ENCODE results near the gene GRHPR. TPM values are rescaled to one million over a fixed set of nuclear protein-coding genes. Genes with fewer than 3 reads are reported as not detected.
"Not testable (repeated sequence)": the region's sequence is repeated elsewhere in the genome, so short reads cannot be mapped to it uniquely, and the experiment has no call there.

The GRHPR gene
- polyA plus RNA-seq, 1 donor from 2014 or later: 128 TPM

DNA sequence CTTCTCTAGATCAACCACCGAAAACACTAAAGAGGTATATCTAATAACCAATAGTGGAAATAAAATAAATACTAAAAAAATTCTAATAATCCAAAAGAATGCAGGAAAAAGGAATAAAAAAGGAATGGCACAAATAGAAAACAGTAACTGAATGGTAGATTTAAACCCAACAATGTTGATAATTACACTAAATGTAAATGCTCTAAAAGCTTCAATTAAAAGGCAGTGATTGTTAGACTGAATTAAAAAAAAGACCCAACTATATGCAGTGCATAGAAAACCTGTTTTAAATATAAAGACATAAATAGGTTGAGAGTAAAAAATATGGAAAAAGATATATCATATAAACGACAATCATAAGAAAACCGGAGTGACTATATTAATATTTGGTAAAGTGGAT is 51.9 kb downstream of the GRHPR start:
- H3K79me2 ChIP-seq (replicated peaks; ENCODE audit: insufficient read depth, low read length): no peaks in the 10 kb centered on the region
- no peak overlapping the region for H3K27ac ChIP-seq (ENCODE audit: low read length)
- H3F3A ChIP-seq (ENCODE audit: insufficient read depth, low read length, poor library complexity, severe bottlenecking): no peaks in the 10 kb centered on the region
- no peaks in the 10 kb centered on the region for H4K20me1 ChIP-seq (ENCODE audit: insufficient read depth)
- no peak overlapping the region for H2AFZ ChIP-seq (ENCODE audit: low read depth, low read length)
- H3K9me2 ChIP-seq (ENCODE audit: insufficient read depth, low read length): no peaks in the 10 kb centered on the region
- TF ChIP-seq POLR2AphosphoS5 (IDR thresholded peaks at IDR 0.05): no peak
- TF ChIP-seq CTCF (IDR thresholded peaks at IDR 0.05; ENCODE audit: poor library complexity, severe bottlenecking): no peak
- no peak for TF ChIP-seq TAF1 (IDR thresholded peaks at IDR 0.05; ENCODE audit: low read depth)
- TF ChIP-seq MXI1 (conservative IDR thresholded peaks at IDR 0.05; ENCODE audit: poor library complexity, severe bottlenecking): no peak
- TF ChIP-seq EZH2 (IDR thresholded peaks at IDR 0.05; ENCODE audit: borderline replicate concordance, insufficient read depth, low read length, poor library complexity, severe bottlenecking): no peak
- TF ChIP-seq RAD21 (conservative IDR thresholded peaks at IDR 0.05): no peak
- TF ChIP-seq, protein P1, sequence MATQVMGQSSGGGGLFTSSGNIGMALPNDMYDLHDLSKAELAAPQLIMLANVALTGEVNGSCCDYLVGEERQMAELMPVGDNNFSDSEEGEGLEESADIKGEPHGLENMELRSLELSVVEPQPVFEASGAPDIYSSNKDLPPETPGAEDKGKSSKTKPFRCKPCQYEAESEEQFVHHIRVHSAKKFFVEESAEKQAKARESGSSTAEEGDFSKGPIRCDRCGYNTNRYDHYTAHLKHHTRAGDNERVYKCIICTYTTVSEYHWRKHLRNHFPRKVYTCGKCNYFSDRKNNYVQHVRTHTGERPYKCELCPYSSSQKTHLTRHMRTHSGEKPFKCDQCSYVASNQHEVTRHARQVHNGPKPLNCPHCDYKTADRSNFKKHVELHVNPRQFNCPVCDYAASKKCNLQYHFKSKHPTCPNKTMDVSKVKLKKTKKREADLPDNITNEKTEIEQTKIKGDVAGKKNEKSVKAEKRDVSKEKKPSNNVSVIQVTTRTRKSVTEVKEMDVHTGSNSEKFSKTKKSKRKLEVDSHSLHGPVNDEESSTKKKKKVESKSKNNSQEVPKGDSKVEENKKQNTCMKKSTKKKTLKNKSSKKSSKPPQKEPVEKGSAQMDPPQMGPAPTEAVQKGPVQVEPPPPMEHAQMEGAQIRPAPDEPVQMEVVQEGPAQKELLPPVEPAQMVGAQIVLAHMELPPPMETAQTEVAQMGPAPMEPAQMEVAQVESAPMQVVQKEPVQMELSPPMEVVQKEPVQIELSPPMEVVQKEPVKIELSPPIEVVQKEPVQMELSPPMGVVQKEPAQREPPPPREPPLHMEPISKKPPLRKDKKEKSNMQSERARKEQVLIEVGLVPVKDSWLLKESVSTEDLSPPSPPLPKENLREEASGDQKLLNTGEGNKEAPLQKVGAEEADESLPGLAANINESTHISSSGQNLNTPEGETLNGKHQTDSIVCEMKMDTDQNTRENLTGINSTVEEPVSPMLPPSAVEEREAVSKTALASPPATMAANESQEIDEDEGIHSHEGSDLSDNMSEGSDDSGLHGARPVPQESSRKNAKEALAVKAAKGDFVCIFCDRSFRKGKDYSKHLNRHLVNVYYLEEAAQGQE (IDR thresholded peaks at IDR 0.05; ENCODE audit: borderline replicate concordance): no peak
- no peak for TF ChIP-seq SMC3 (conservative IDR thresholded peaks at IDR 0.05; ENCODE audit: poor library complexity)
- TF ChIP-seq EP300 (conservative IDR thresholded peaks at IDR 0.05; ENCODE audit: poor library complexity, severe bottlenecking): no peak
- H3K36me3 ChIP-seq (ENCODE audit: insufficient read depth, low read length): no peaks in the 10 kb centered on the region
- no peak overlapping the region for H3K4me2 ChIP-seq (ENCODE audit: low read length)
- H3K9ac ChIP-seq (ENCODE audit: low read length): no peak overlapping the region
- no peak overlapping the region for H3K4me3 ChIP-seq (ENCODE audit: low read length)
- H3K27me3 ChIP-seq (ENCODE audit: insufficient read depth, low read depth, low read length): no peaks in the 10 kb centered on the region
- no peaks in the 10 kb centered on the region for H3K9me3 ChIP-seq (ENCODE audit: low read length)

DNA sequence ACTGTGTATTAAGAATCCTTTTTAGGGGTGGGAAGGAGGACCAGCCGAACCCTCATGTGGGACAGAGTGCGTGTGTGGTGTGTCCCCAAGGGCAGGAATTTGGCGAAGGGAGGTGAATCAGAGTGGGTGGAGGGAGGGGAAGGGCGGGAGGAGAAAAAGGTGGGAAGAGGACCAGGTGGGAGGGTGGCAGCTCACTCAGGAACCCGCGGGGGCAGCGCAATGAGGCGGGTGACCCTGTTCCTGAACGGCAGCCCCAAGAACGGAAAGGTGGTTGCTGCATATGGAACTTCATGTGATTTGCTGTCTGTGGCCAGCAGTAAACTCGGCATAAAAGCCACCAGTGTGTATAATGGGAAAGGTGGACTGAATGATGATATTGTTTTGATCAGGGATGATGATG is 54.4 kb downstream of the GRHPR start:
- Histone ChIP-seq H3K27ac (ENCODE audit: low read length) (no peak overlapping the region), H4K20me1 (ENCODE audit: insufficient read depth) (no peaks in the 10 kb centered on the region), H3F3A (ENCODE audit: insufficient read depth, low read length, poor library complexity, severe bottlenecking) (no peaks in the 10 kb centered on the region), H3K9me2 (ENCODE audit: insufficient read depth, low read length) (no peaks in the 10 kb centered on the region), H3K27me3 (ENCODE audit: insufficient read depth, low read depth, low read length) (no peaks in the 10 kb centered on the region), H3K4me3 (ENCODE audit: low read length) (no peak overlapping the region), H3K36me3 (ENCODE audit: insufficient read depth, low read length) (no peaks in the 10 kb centered on the region), H3K4me2 (ENCODE audit: low read length) (no peak overlapping the region), H2AFZ (ENCODE audit: low read depth, low read length) (no peak overlapping the region), H3K79me2 (replicated peaks; ENCODE audit: insufficient read depth, low read length) (no peaks in the 10 kb centered on the region), H3K9ac (ENCODE audit: low read length) (no peak overlapping the region), H3K9me3 (ENCODE audit: low read length) (no peaks in the 10 kb centered on the region)
- TF ChIP-seq SMC3 (conservative IDR thresholded peaks at IDR 0.05; ENCODE audit: poor library complexity) (no peak), POLR2AphosphoS5 (IDR thresholded peaks at IDR 0.05) (no peak), TAF1 (IDR thresholded peaks at IDR 0.05; ENCODE audit: low read depth) (no peak), RAD21 (conservative IDR thresholded peaks at IDR 0.05) (no peak), CTCF (IDR thresholded peaks at IDR 0.05; ENCODE audit: poor library complexity, severe bottlenecking) (no peak), EP300 (conservative IDR thresholded peaks at IDR 0.05; ENCODE audit: poor library complexity, severe bottlenecking) (no peak), MXI1 (conservative IDR thresholded peaks at IDR 0.05; ENCODE audit: poor library complexity, severe bottlenecking) (no peak), EZH2 (IDR thresholded peaks at IDR 0.05; ENCODE audit: borderline replicate concordance, insufficient read depth, low read length, poor library complexity, severe bottlenecking) (no peak)
- TF ChIP-seq, protein P1 (IDR thresholded peaks at IDR 0.05; ENCODE audit: borderline replicate concordance): no peak

- not testable (repeated sequence) for H3K9me2 ChIP-seq (ENCODE audit: insufficient read depth, low read length); H3K27ac ChIP-seq (ENCODE audit: low read length); H3K36me3 ChIP-seq (ENCODE audit: insufficient read depth, low read length); H3F3A ChIP-seq (ENCODE audit: insufficient read depth, low read length, poor library complexity, severe bottlenecking); H2AFZ ChIP-seq (ENCODE audit: low read depth, low read length); H3K4me3 ChIP-seq (ENCODE audit: low read length); H3K79me2 ChIP-seq (replicated peaks; ENCODE audit: insufficient read depth, low read length); H3K9me3 ChIP-seq (ENCODE audit: low read length); H4K20me1 ChIP-seq (ENCODE audit: insufficient read depth); H3K9ac ChIP-seq (ENCODE audit: low read length); H3K4me2 ChIP-seq (ENCODE audit: low read length); H3K27me3 ChIP-seq (ENCODE audit: insufficient read depth, low read depth, low read length)
These were observed 54.9 kb downstream of the GRHPR start for GRCh38 chr9:37477443-37477842.
